NCI-H1048 (cell line): ENCODE measurements around the gene PAPPA.

Experiments
- DNase-seq: peaks from one replicate; lab custom pipeline; 2025; lab: John Stamatoyannopoulos, UW

PAPPA gene

DNA sequence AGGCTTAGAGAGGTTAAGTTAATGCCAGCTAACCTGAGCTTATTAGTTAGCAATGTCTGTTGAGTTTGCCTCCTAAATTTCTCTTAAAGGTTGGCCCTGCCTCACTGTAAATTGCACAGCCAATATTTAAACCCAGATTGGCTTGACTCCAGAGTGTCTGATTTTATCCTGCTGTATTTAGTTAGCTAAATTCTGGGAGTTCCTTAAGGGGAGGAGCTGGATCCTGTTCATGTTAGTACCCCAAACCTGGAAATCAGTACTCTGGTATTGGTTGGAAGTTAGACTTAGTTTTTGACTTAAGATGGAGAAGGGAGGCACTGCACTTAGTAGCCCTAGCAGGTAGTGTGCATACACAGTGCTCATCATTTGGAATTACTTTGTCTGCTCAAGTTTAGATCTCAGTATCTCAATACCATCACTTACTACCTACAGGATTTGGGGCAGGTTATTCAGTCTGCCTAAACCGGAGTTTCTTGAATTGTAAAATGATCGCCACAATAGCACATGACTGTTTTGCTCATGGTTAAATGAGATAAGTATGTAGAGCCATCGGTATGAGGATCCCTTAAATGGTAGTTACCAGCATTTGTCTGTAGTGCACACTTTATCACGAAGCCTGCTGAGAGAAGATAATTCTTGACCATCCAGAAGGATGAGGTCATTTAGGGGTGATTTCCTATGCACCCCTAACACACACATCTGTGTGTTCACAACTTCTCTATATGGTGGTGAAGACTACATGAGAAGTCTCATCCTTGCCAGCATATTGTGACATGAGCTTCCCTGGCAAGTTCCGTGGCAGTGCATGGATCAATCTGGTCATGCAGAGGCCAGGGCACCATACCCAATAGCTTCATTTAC is 268.8 kb downstream of the PAPPA start:
- DNase-seq: no peak

DNA sequence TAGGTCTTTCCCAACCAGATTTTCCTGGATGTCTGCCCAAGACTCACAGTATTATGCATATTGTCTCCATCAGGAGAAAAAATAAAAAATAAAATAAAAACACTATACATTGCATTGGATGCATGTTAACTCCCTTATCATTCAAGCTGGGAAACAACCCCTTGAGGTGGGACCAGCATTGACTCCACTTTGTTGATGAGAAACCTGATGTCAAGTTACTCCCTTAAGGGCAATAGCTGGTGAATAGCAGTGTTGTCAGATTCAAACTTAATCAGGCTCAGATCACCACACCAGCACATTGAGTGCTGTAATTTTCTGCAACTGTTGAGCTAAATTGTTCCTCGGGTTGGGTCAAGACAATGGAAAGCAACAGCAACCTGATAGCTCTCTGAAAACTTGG is 269.6 kb downstream of the PAPPA start:
- DNase-seq: no peak

DNA sequence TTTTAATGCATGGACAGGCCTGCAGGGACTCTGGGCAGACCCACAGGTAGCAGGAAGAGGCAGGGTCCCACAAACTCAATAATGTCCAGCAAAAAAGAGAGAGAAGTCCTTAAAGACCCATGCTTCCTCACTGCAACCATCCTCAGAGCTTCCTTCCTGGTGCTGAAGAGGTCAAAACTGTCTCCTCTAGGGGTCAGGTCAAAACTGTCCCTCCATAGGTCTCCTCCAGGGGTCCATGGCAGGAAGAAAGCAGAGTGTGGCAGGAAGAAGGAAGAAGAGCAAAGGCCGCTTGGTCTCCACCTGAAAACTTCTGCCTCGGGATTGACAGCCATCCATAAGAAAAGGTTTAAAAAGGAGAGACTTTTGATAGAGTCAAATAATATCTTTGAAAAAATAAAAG is 271.7 kb downstream of the PAPPA start:
- no peak for DNase-seq

DNA sequence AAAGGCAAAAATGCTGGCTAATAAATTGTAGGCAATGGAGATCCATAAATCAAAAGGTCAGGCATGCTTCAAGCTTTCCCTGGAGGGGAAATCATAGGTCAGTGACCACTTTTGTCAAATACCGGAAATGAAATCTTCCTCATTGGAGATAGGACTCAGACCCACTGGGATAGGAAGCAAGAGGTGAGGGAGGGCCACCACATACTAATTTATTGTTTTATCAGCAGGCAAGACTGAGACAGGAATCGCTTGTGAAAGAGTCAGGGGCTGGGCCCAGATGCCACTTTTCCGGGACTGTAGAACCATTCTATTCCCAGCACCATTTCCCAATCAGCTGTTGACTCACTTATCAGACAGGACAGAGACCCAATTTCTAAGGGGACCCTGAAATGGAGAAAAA is 277.3 kb downstream of the PAPPA start:
- no peak for DNase-seq

DNA sequence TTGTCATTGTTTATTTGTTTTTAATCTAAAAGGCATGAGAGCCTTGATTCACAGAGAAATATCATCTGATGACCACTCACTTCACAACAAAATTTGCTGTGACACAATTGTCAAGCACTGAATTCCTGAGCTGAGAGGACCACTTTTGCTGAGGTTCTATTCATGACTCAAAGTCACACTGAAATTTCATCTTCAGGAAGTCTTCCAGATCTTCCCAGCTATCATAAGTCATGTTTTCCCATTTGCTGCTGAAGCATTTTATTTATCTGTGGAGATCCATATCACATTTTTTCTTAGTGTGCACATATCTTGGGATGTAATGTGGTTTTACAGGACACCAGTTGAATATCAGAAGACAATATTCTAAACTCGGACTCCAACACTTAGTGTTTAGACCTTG is 278.5 kb downstream of the PAPPA start:
- DNase-seq: no peak

DNA sequence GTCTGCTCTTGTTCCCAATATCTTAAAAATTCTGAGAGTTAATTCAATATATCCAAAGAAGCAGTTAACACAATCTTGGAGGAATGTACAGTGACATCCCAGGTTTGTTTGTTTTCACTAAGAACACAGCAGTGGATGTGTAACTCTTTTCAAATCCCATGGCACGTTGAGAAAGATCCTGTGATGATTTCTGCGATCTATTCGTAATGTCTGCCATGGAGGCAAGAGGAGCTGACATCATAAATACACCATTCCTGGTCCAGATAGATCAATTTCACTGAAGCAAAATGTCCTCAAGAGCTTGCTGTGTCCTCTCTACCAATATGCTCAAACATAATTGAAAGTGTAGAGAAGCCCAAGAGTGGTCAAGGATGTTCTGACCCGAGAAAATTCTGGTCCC is 280.7 kb downstream of the PAPPA start:
- no peak for DNase-seq

DNA sequence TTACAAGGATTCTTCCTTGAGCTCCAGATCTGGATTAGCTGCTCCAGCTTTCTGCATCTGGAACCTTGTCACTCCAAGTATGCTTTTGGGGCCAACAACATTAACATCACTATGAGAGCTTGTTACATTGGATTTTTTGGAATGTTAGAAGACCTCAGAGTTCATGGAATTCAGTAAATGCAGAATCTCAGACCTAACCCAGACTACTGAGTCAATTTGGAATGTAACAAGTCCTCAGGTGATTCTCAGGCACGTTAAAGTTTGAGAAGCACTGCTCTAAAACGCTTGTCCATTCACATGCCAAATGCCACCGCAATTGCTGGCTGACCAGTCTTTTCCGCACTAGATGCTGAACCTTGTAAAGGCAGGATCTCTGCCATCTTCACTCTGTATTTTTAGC is 282.1 kb downstream of the PAPPA start:
- no peak for DNase-seq

DNA sequence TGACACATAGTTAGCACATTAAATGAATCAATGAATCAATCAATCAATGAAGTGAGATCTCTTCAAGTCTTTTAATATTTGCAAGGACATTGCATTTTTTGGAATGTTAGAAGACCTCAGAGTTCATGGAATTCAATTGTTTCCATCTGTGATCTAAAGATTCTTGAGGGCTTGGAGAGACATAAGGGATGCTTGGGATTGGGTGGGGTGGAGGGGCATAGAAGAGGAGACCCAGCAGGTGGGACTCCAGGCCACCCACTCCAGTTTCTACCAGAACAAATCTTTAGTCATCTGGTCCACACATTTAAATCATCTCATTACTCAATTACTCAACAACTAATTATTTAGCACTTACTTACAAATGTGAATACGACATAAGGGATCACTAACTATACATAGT is 282.5 kb downstream of the PAPPA start:
- no peak for DNase-seq

DNA sequence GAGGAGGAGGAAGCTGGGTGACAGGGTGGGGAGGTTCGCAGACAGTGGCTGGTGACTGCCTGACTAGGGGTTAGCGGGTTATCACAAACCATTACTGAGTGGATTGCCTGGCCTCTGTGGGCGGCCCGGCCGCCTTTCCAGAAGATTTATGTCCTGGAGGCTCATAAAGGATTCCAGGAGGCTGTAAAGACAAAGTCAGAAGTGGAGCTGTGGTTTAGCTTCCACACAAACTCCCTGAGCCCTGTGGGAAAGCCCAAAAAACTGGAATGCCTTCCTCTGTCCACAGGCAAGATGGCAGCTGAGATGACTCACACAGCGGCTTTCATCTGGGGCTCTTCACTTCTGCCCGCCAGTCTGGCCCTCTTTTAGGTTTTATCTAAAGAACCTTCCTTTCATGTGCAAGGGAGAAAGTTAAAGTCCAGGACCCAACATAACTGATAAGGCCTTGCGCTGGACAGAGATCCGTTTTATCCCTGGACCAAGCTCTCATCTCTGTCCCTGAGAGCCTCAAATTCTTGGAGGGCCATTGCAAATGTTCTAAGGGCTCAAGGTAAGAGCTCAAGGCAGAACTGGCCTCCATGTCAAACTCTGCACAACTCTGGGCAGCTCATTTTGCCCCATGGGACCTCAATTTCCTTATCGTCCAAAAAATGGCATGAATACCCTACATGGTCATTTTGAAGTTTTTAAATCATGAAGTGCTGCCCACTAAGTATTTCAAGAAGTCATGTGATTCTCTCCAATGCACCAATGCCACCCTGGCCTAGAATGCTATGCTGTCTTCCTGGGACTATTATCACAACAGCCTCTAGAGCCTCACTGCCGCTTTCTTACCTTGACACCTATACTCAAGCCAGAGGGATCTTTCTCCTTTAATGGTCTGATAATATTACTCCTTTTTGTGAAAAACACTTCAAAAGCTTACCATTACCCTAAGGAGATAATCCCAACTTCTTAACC is 284.1 kb downstream of the PAPPA start:
- no peak for DNase-seq

DNA sequence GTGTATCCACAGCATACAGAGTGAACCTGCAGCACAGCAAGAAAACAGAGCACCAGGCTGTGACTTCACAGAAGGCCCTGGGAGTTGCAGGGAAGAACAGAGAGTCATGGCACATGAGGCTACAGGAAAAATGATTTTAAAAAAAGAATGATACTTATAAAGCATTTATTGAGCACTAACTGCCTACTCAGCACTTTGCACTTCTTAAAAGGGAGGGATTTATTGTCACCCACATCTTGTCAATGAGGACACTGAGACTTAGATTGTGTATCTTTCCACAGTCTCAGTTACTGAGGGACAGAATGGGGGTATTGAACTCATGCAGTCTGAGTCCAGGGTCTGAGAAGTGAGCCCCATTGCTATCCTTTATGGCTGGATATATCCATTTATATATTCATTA is 288.9 kb downstream of the PAPPA start:
- DNase-seq: no peak

DNA sequence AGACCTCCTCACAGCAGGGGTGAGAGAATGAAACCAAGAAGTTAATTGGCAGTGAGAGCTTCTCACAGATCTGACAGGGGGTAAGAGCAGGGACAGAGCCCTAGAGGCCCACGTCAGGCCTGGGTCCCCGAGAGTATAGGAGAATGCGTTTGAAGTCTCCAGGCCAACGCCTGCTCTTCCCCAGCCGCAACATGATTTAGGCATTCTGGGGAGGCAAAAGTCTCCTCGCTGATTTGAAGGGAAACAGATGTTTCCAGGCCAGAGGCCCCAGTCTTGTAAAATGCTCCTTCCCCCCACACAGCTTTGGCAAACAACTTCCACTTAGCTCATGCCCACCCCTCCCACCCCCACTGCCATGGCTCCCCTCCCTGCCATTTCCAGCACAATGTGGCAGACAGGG is 294.3 kb downstream of the PAPPA start:
- no peak for DNase-seq

DNA sequence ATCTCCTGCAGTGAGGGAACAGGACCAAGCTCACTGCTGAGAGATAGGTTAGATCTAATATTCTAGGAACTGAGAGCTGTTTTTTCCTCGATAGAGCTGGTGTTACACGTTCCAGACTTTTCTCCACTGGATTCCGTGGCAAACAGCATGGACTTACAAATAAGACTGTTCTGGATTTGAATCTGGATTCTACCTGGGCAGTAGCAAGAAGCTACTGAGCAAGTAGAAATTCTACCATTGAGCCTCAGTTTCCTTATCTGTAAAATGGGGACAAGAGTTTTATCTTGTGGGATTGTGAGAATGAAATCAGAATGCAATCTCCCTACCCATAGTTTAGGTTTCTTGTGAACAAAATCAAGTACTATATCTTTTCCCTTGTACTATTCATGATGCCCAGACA is 294.8 kb downstream of the PAPPA start:
- DNase-seq: no peak

DNA sequence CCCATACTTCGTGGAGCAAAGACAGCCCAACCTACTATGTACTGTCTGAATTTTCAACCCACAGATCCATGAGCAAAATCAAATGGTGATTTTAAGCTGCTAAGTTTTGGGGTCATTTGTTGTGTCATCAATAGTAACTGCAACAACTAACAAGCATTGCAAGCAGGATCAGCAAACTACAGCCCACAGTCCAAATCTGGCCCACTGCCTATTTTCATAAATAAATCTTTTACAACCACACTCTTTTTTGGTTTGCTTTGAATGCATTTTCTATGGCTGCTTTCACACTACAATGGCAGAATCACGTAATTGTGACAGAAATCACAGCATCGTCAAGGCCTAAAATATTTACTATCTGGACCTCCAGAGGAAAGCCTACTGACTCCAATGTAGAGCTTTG is 296.4 kb downstream of the PAPPA start:
- DNase-seq: no peak

DNA sequence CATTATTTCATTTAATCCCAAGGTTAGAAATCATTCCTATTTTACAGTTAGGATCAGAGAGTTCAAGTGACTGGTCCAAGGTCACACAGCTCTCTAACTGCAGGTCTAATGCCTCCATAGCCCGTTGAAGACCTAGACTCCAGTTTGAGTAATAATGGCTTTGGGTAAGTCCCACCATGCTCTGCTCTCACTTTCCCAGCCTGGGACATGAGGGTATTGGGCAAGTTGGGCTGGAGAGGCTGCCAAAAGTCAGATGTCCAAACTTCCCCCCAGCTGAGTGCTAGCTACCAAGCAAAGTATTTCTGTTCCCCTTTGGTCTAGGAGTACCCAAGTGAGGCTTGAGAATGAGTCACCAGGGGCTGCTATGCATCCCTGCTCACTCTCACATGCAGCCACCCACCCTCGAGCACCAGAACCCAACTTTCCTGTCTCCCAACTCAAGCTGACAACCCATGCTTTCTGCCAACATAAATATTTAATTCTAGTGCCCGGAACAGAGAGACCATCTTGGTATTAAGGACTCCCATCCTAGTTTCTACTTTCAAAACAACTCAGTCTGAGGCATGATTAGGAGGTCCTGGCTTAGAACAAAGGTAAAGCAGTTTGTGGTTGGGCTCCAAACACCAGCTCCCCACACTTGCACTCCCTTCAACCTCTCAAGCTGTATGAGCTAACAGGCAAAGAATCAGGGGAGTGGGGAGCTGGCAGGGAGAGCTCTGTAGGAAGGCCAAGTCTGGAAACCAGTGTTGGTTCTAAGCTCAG is 297.0 kb downstream of the PAPPA start:
- DNase-seq: no peak

DNA sequence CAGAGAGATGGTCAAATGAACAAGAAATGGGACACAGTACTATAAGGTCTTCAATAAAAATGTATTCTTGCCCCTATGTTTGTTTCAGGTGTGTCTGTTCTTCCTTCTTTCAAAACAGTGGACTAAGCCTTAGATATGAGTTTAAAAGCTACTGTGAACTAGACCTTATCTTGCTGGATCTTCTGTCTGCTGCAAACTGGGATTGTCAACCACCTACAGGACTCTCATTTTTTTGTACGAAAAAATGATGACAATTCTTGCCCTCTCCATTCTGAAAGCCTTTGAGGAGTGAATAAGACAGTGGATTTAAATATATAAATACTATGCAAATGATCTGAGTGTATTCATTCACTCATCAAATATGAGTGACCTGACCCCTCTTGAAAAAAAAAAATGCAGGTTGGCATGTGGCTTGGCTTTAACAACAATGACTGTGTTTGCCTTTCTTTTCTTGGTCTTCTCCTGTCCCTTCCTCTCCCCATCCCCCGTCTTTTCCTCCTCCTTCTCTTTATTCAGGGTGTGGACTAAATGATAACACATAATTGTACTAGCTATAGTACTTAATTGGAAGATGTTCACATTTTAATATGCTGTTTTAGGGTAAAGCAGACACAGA is 298.0 kb downstream of the PAPPA start:
- no peak for DNase-seq
